Liver (tissue), 9 donors: ENCODE data around the gene DEDD. TPM values are rescaled to one million over a fixed set of nuclear protein-coding genes. Genes with fewer than 3 reads are reported as not detected.

ENCODE experiments used
- DNase-seq: peaks from one replicate; pipeline ENCODE4 v3.0.0-alpha.2; 2017; ENCODE audit warnings: low spot score
- H3K27ac ChIP-seq, 2 donors: one replicate each; pipeline ENCODE4 v1.7.0; 2013; ENCODE audit warnings: inconsistent platforms in 2 of 2, low read length in 2 of 2, control low read depth in 1 of 2, low read depth in 1 of 2, mild to moderate bottlenecking in 1 of 2
- H3K27me3 ChIP-seq, 4 donors: one replicate each; pipeline versions ENCODE4 v1.6.1 to v1.7.0; 2013; ENCODE audit warnings: low read length in 3 of 4, inconsistent platforms in 1 of 4, mild to moderate bottlenecking in 1 of 4, moderate library complexity in 1 of 4; ENCODE audit not compliant: control insufficient read depth in 4 of 4, insufficient read depth in 4 of 4
- H3K36me3 ChIP-seq, 4 donors: one replicate each; pipeline versions ENCODE4 v1.6.1 to v1.7.0; 2013; ENCODE audit warnings: low read length in 3 of 4, mild to moderate bottlenecking in 3 of 4, low read depth in 1 of 4, moderate library complexity in 1 of 4; ENCODE audit not compliant: control insufficient read depth in 4 of 4, insufficient read depth in 3 of 4
- H3K4me1 ChIP-seq, 4 donors: one replicate each; pipeline versions ENCODE4 v1.6.1 to v1.7.0; 2013; ENCODE audit warnings: low read length in 3 of 4, mild to moderate bottlenecking in 3 of 4, moderate library complexity in 1 of 4; ENCODE audit not compliant: control insufficient read depth in 4 of 4, insufficient read depth in 4 of 4
- H3K4me3 ChIP-seq, 3 donors: one replicate each; pipeline versions ENCODE4 v1.6.1 to v1.7.0; 2013; ENCODE audit warnings: low read length in 3 of 3, control low read depth in 1 of 3, low read depth in 1 of 3, mild to moderate bottlenecking in 1 of 3
- H3K9ac ChIP-seq, 2 donors: one replicate each; pipeline ENCODE4 v1.7.0; 2013; ENCODE audit warnings: low read length in 2 of 2, mild to moderate bottlenecking in 2 of 2, moderate library complexity in 2 of 2, control low read depth in 1 of 2, low read depth in 1 of 2
- H3K9me3 ChIP-seq, 4 donors: one replicate each; pipeline versions ENCODE4 v1.6.1 to v1.7.0; 2013; ENCODE audit warnings: low read length in 3 of 4; ENCODE audit not compliant: control insufficient read depth in 4 of 4
- CTCF ChIP-seq: fragments of 150-350 bp; IDR thresholded peaks from 2 replicates; pipeline ENCODE4 v1.5.1; 2017; ENCODE audit warnings: improper control_type of control experiment, low read depth, low read length; ENCODE audit not compliant: missing input control
- EGR1 ChIP-seq, 2 donors: IDR thresholded peaks; 2 replicates each; pipeline ENCODE4 v1.6.1; 2016 to 2018; ENCODE audit warnings: antibody characterized with exemption in 2 of 2, low read depth in 2 of 2
- FOXA1 ChIP-seq: IDR thresholded peaks from 2 replicates; pipeline ENCODE4 v1.6.1; 2016; ENCODE audit warnings: antibody characterized with exemption
- FOXA2 ChIP-seq: IDR thresholded peaks from 2 replicates; pipeline ENCODE4 v1.6.1; 2016; ENCODE audit warnings: antibody characterized with exemption
- GABPA ChIP-seq, 2 donors: IDR thresholded peaks in 1 of 2; conservative IDR thresholded peaks in 1 of 2; 2 replicates each; pipeline ENCODE4 v1.6.1; 2016; ENCODE audit warnings: antibody characterized with exemption in 2 of 2, mild to moderate bottlenecking in 1 of 2, moderate library complexity in 1 of 2
- HNF4A ChIP-seq, 2 donors: conservative IDR thresholded peaks; 2 replicates each; pipeline ENCODE4 v1.6.1; 2016; ENCODE audit warnings: antibody characterized with exemption in 2 of 2, mild to moderate bottlenecking in 2 of 2
- HNF4G ChIP-seq: IDR thresholded peaks from 2 replicates; pipeline ENCODE4 v1.6.1; 2016; ENCODE audit warnings: antibody characterized with exemption
- MAX ChIP-seq: IDR thresholded peaks from 2 replicates; pipeline ENCODE4 v1.6.1; 2016; ENCODE audit warnings: antibody characterized with exemption
- RAD21 ChIP-seq, 2 donors: IDR thresholded peaks; 2 replicates each; pipeline ENCODE4 v1.6.1; 2016; ENCODE audit warnings: antibody characterized with exemption in 2 of 2, mild to moderate bottlenecking in 2 of 2
- RXRA ChIP-seq, 2 donors: IDR thresholded peaks; 2 replicates each; pipeline ENCODE4 v1.6.1; 2017 to 2018; ENCODE audit warnings: antibody characterized with exemption in 2 of 2, mild to moderate bottlenecking in 1 of 2
- SP1 ChIP-seq: IDR thresholded peaks from 2 replicates; pipeline ENCODE4 v1.6.1; 2018; ENCODE audit warnings: antibody characterized with exemption, mild to moderate bottlenecking
- YY1 ChIP-seq: IDR thresholded peaks from 2 replicates; pipeline ENCODE4 v1.6.1; 2016; ENCODE audit warnings: antibody characterized with exemption, mild to moderate bottlenecking
- ZBTB33 ChIP-seq: IDR thresholded peaks from 2 replicates; pipeline ENCODE4 v1.6.1; 2016; ENCODE audit warnings: antibody characterized with exemption
- WGBS: extraction: QIAGEN DNeasy Blood & Tissue Kit; methylation state at CpG from one replicate; pipeline ENCODE4 v1.1.7; 2013; 5-methylcytosine and 5-hydroxymethylcytosine counted together
- polyA plus RNA-seq, 2 donors: library from polyadenylated mRNA; stranded (reverse) in 1 of 2; unstranded in 1 of 2; fragments of 200-250 nt in 1 of 2; fragments of >200 nt in 1 of 2; fragmentation: Nextera tagmentation in 1 of 2; extraction: Ambion mirVana in 1 of 2; gene quantifications; one replicate each; pipeline versions ENCODE4 v1.2.1 to v1.2.3, GENCODE V29; 2013 to 2015
- total RNA-seq, 2 donors: library from RNA; depleted of rRNA; stranded (reverse); fragments of >200 nt; gene quantifications; one replicate each; pipeline ENCODE4 v1.2.3, GENCODE V29; 2014
- TF ChIP-seq, protein P1 (sequence below): IDR thresholded peaks from 2 replicates; pipeline ENCODE4 v1.6.1; 2016; ENCODE audit warnings: antibody characterized with exemption, mild to moderate bottlenecking
- donor health status: healthy.
- donor health status: healthy.
- donor health status: healthy.
- donor health status: healthy.
- donor health status: healthy.

Gene DEDD
- total and polyA plus RNA-seq, 4 donors = 13.8 to 17.7 (median 16.0) TPM

GRCh38 chr1:161088587-161089110 lies 43.8 kb downstream of the DEDD start (continued):
- no peak for TF ChIP-seq CTCF
- TF ChIP-seq FOXA2 = no peak
- TF ChIP-seq HNF4A (conservative IDR thresholded peaks at IDR 0.05) = no peak
- TF ChIP-seq MAX = no peak
- TF ChIP-seq GABPA (IDR thresholded peaks at IDR 0.05 in 1 of 2, conservative IDR thresholded peaks at IDR 0.05 in 1 of 2) = no peak
- no peak for TF ChIP-seq RXRA (IDR thresholded peaks at IDR 0.05)

- 78% methylated on average over 4 of the region's 4 CpGs for WGBS
Measured at GRCh38 chr1:161086457-161086856, 46.0 kb downstream of the DEDD start.

More at GRCh38 chr1:161086457-161086856, 46.0 kb downstream of the DEDD start:
- TF ChIP-seq MAX = no peak
- TF ChIP-seq HNF4A (conservative IDR thresholded peaks at IDR 0.05) = no peak
- TF ChIP-seq FOXA1 = no peak
- no peak for TF ChIP-seq YY1
- no peak for TF ChIP-seq RAD21 (IDR thresholded peaks at IDR 0.05)
- no peak for TF ChIP-seq FOXA2
- TF ChIP-seq, protein P1, sequence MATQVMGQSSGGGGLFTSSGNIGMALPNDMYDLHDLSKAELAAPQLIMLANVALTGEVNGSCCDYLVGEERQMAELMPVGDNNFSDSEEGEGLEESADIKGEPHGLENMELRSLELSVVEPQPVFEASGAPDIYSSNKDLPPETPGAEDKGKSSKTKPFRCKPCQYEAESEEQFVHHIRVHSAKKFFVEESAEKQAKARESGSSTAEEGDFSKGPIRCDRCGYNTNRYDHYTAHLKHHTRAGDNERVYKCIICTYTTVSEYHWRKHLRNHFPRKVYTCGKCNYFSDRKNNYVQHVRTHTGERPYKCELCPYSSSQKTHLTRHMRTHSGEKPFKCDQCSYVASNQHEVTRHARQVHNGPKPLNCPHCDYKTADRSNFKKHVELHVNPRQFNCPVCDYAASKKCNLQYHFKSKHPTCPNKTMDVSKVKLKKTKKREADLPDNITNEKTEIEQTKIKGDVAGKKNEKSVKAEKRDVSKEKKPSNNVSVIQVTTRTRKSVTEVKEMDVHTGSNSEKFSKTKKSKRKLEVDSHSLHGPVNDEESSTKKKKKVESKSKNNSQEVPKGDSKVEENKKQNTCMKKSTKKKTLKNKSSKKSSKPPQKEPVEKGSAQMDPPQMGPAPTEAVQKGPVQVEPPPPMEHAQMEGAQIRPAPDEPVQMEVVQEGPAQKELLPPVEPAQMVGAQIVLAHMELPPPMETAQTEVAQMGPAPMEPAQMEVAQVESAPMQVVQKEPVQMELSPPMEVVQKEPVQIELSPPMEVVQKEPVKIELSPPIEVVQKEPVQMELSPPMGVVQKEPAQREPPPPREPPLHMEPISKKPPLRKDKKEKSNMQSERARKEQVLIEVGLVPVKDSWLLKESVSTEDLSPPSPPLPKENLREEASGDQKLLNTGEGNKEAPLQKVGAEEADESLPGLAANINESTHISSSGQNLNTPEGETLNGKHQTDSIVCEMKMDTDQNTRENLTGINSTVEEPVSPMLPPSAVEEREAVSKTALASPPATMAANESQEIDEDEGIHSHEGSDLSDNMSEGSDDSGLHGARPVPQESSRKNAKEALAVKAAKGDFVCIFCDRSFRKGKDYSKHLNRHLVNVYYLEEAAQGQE = no peak
- no peak for TF ChIP-seq SP1
- no peak for TF ChIP-seq EGR1 (IDR thresholded peaks at IDR 0.05; ENCODE audit: low read depth in 2 of 2)
- TF ChIP-seq HNF4G = no peak
- TF ChIP-seq RXRA (IDR thresholded peaks at IDR 0.05) = no peak
- TF ChIP-seq ZBTB33 = no peak
- Histone ChIP-seq H3K9me3 (no peaks in the 10 kb centered on the region), H3K27me3 (no peaks in the 10 kb centered on the region), H3K4me1 (peaks cover 0 to 1% (median 0%) of the 10 kb centered on the region in 4 donors), H3K9ac (no peak overlapping the region), H3K4me3 (no peak overlapping the region), H3K36me3 (no peaks in the 10 kb centered on the region), H3K27ac (no peak overlapping the region)
- no peak for DNase-seq
